Umbilical cord (tissue), 2 donors: Measurements from ENCODE around the gene SLC27A6. TPM values are rescaled to one million over a fixed set of nuclear protein-coding genes. Genes with fewer than 3 reads are reported as not detected.
"Not testable (repeated sequence)": the region's sequence is repeated elsewhere in the genome, so short reads cannot be mapped to it uniquely, and the experiment has no call there.

Experiments
- DNase-seq: peaks from one replicate; pipeline ENCODE4 v3.0.0-alpha.2; 2015; ENCODE audit warnings: low spot score
- total RNA-seq: library from RNA; depleted of rRNA; stranded (reverse); fragments of >200 nt; gene quantifications from one replicate; pipeline ENCODE4 v1.2.3, GENCODE V29; 2014; ENCODE audit warnings: low replicate concordance; ENCODE audit not compliant: insufficient read depth

SLC27A6 gene
- total RNA-seq = 28.2 TPM

- peak; percentile 50 for DNase-seq
These were observed at the start of gene SLC27A6 for GRCh38 chr5:128965011-128965637. Gene SLC27A6, plus strand, starts transcription at chr5:128965488. Its CDS starts 650 bp downstream, at chr5:128966138.

GRCh38 chr5:128919542-128919941, 45.7 kb upstream of the SLC27A6 start:
- no peak for DNase-seq

GRCh38 chr5:128920345-128921215, 44.7 kb upstream of the SLC27A6 start:
- no peak for DNase-seq

- no peak for DNase-seq
These were observed 41.0 kb upstream of the SLC27A6 start for GRCh38 chr5:128924299-128924698.

GRCh38 chr5:128925973-128926372, 39.3 kb upstream of the SLC27A6 start:
- DNase-seq = no peak

GRCh38 chr5:128927644-128928043, 37.6 kb upstream of the SLC27A6 start:
- DNase-seq = no peak

- DNase-seq = not testable (repeated sequence)
These were observed 33.1 kb upstream of the SLC27A6 start for GRCh38 chr5:128932232-128932631.

GRCh38 chr5:128943100-128943499, 22.2 kb upstream of the SLC27A6 start:
- not testable (repeated sequence) for DNase-seq

GRCh38 chr5:128949847-128950546, 15.3 kb upstream of the SLC27A6 start:
- DNase-seq = peak; percentile 29

- not testable (repeated sequence) for DNase-seq
These were observed 14.0 kb upstream of the SLC27A6 start for GRCh38 chr5:128951301-128951700.

GRCh38 chr5:128956164-128956563, 9.1 kb upstream of the SLC27A6 start:
- no peak for DNase-seq

GRCh38 chr5:128962211-128962610, 3.1 kb upstream of the SLC27A6 start:
- no peak for DNase-seq

- no peak for DNase-seq
These were observed 482 bp downstream of the SLC27A6 start for GRCh38 chr5:128965638-128966302.

- DNase-seq = no peak
These were observed 1.1 kb downstream of the SLC27A6 start for GRCh38 chr5:128966375-128966774.

- peak; percentile 12 for DNase-seq
These were observed 1.6 kb downstream of the SLC27A6 start for GRCh38 chr5:128966846-128967245.

GRCh38 chr5:128973244-128973643, 8.0 kb downstream of the SLC27A6 start:
- DNase-seq = no peak

- DNase-seq = no peak
These were observed 9.3 kb downstream of the SLC27A6 start for GRCh38 chr5:128974567-128974966.

GRCh38 chr5:128979761-128980160, 14.5 kb downstream of the SLC27A6 start:
- no peak for DNase-seq

GRCh38 chr5:128980917-128981316, 15.6 kb downstream of the SLC27A6 start:
- no peak for DNase-seq

GRCh38 chr5:128984480-128984879, 19.2 kb downstream of the SLC27A6 start:
- DNase-seq = no peak

GRCh38 chr5:128988476-128988875, 23.2 kb downstream of the SLC27A6 start:
- no peak for DNase-seq
